Left kidney (tissue), 2 donors: ENCODE measurements around the gene ACTR8. TPM values are rescaled to one million over a fixed set of nuclear protein-coding genes. Genes with fewer than 3 reads are reported as not detected.

Experiments
- DNase-seq: peaks from one replicate; pipeline ENCODE4 v3.0.0-alpha.2; 2013
- polyA plus RNA-seq: library from polyadenylated mRNA; unstranded; fragments of 120-200 nt; gene quantifications from one replicate; pipeline ENCODE4 v1.2.1, GENCODE V29; 2013; ENCODE audit not compliant: insufficient read length

Gene ACTR8
- polyA plus RNA-seq, 1 donor: 51.6 TPM

- no peak for DNase-seq
These were observed 16.0 kb downstream of the ACTR8 start for GRCh38 chr3:53865732-53866499.

GRCh38 chr3:53863145-53863544, 18.8 kb downstream of the ACTR8 start:
- DNase-seq: no peak

GRCh38 chr3:53862241-53862640, 19.7 kb downstream of the ACTR8 start:
- no peak for DNase-seq

DNA sequence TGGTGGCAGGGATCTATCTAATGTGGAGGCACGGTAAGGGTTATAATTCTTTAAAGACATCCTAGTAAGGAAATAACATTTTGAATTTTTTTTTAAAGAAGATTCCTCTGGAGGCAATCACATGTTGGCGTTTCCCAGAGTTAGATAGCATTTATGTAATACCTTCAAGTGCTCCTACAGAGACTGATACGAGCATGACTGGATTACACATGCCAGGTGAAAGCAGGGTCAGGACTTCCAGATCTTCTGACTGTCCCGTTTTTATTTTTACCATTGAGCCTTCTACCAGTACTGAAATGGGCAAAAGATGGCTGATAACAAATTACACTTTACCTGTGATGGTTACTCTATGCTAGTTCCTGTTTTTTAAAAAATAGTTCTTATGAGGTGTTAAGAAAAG, 21.8 kb downstream of the ACTR8 start:
- no peak for DNase-seq

DNA sequence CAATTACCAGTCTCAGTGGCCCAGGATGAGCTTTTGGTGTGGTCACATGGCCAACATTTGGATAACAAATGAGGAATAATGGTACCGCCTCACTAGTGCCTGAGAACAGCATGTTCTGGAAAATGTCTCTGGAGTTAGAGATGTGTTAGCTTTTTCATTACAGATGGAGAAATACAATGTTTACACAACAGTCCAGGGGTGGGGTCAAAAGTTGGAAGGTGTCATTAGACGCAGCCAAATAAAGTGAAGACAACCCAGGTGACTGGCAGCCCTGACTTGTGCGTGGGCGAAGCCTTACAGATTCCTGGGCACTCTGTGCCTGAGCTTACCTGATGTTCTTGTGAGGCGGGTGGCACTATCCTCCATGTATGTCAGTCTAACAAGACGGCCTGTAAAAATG, 22.8 kb downstream of the ACTR8 start:
- no peak for DNase-seq

GRCh38 chr3:53858096-53858741, 23.7 kb downstream of the ACTR8 start:
- DNase-seq: no peak

DNA sequence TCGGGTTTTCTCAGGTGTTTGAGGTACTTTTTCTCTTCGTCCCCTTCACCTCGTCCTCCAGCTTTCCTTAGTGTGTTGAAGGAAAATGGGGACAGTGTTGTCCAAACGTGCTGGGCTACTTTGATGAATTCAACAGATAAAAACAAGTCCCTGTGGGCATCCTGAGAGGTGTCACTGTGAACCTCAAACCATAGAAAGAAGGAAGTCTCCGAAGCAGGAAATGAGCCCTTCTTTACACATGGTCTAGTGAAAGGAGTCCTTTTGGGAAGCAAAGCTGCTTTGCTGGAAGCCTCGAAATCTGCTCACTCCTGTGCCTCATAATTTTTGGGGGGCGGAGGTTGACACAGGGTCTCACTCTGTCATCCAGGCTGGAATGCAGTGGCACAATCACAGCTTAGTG, 25.0 kb downstream of the ACTR8 start:
- no peak for DNase-seq

- DNase-seq: peak; percentile 21
These were observed 31.1 kb downstream of the ACTR8 start for GRCh38 chr3:53850895-53851294.

DNA sequence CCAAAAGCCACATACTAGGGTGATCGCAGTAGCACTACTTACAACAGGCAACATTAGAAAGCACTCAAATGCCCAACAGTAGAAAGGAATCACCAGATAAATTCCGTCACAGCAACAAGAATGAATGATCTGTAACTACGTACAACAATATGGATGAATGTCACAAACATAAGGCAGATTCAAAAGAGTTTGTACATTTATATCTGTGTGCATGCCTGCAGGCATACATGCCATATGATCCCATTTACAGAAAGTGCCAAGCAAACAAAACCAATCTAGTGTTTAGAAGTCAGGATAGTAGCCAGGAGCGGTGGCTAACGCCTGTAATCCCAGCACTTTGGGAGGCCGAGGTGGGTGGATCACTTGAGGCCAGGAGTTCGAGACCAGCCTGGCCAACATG, 32.0 kb downstream of the ACTR8 start:
- DNase-seq: no peak

GRCh38 chr3:53846851-53847155, 35.1 kb downstream of the ACTR8 start:
- no peak for DNase-seq

- DNase-seq: peak; percentile 50
These were observed 35.7 kb downstream of the ACTR8 start, which contains the start of the genes CHDH and IL17RB for GRCh38 chr3:53846134-53846850. TSS of gene CHDH (minus strand) at chr3:53846419. CDS start at chr3:53824008, 22,411 bp downstream. TSS of gene IL17RB (plus strand) at chr3:53846568. CDS start at chr3:53846589, 21 bp downstream.

DNA sequence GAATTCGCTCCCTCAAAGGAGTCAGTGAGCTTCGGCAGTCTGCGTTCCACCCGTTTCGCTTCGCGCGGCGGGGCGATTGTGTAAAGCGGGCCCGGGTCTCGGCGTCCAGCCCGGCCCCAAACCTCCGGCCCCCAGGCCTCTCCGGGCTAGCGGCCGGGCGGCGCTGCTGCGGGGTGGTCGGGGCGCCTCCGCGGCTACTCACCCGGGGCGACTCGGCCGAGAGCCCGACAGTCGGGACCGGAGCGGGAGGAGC, 36.1 kb downstream of the ACTR8 start:
- DNase-seq: no peak

- DNase-seq: peak; percentile 68
These were observed 36.7 kb downstream of the ACTR8 start for GRCh38 chr3:53845103-53845880.

- DNase-seq: no peak
These were observed 37.5 kb downstream of the ACTR8 start for GRCh38 chr3:53844262-53845102.

DNA sequence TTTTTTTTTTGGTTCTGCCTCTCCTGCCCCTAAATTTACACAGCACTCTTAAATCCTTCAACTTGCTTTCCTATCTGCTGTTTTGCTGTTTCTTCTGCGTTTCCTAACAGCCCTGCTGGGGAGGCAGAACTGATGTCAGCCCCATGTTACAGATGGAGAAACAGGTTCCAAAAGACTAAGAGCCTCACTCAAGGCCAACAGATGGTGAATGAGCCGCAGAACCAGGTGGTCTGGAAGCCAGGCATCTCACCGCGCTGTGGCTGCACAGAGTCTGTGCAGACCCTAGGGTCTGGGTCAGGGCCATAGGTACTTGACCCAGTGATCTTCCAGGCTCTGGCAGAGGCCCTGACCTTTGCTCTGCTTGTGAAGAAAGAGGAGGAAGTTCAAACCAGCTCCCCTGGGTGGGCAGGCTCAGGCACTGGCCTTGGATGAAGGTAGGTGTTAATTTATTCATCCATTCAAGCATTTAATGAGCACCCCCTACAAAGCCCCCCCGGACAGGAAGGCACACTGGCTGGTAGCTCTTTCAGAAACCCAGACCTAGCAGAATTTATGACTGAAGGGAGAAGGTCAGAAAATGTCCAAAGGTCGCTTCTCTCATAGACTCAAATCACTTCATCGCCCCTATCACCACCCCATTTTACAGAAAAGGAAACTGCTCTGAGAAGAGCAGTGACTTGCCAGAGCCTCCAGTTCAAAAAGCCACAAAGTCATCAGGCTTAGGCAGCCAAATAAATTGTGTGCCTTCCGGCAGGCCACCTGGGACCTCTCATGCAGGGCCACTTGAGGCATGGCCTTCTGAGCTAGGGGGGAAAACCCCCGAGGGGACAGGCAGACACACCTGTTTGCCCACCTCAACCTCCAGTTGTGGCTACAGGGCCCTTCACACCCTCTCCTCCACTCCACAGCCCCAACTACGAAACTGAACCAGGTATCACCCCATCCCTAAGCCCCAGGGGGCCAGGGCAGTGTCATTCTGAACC, 38.5 kb downstream of the ACTR8 start:
- no peak for DNase-seq

- peak; percentile 33 for DNase-seq
These were observed 39.3 kb downstream of the ACTR8 start for GRCh38 chr3:53842436-53843194.

- no peak for DNase-seq
These were observed 40.7 kb downstream of the ACTR8 start for GRCh38 chr3:53841296-53841695.

DNA sequence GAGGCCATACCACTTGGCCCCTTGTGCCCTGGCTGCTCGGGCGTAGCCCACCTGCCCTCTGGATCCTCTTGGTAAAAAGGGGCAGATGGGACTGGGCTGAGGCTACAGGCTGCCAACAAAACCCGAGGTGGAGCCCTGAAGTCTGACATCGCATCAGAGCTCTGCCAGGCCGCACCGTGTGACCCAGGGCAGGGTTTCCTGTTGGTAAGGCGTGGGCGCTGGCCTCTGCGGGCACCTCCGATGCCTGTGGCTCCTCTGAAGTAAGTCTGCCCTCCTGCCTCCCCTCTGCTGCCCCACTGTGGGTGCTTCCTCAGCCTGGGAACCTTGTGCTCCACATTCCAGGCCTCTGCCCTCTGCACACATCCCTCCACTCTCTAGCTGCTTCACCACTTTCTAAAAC, 44.6 kb downstream of the ACTR8 start:
- DNase-seq: no peak

DNA sequence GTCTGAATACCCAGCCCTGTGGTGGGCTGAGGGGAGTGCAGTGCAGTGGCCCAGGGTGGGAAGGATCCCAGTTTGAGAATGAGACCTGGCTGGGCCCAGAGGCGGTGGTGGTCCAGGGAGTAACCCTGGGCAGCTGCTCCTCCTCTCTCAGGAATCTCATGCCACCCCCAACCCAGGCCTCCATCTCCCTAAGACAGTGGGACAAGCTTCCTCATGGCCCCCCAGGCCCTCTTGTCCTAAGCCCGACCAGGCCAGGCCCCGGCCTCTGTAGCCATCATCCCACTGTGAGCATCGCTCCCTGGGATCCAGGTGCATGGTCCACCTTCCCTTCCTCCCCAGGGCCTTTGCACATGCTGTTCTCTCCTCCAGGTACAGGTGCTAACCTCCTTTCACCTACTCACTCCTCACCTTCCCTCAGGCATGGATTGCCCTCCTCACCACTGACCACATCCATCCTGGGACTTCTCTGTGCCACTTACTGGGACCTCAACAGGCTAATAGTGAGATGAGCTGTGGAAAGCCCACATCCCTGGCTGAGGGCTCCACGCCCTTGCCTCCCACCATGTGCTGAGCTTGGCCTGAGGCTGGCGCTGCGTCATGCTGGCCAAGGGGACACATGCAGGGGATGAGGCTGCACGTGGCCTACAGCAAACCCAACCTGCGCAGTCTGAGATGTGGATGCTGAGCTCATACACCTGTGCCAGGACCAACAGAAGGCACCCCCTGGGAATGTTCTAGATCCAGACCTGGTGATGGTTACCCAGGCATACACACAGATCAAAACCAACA, 45.7 kb downstream of the ACTR8 start:
- DNase-seq: no peak
